CD14-positive monocyte (primary cell): Measurements from ENCODE around the gene NAE1. TPM values are rescaled to one million over a fixed set of nuclear protein-coding genes. Genes with fewer than 3 reads are reported as not detected.

Source experiments
- DNase-seq, 3 donors: peaks; one replicate each; pipeline ENCODE4 v3.0.0-alpha.2; 2011 to 2022
- H2AFZ ChIP-seq: 2 replicates; pipeline ENCODE4 v1.6.0; 2012; ENCODE audit warnings: mild to moderate bottlenecking, low read depth, low read length, inconsistent platforms; ENCODE audit not compliant: insufficient read depth, poor library complexity, severe bottlenecking
- H3K27ac ChIP-seq, 2 donors: 1 replicate in 1 of 2; 2 replicates in 1 of 2; pipeline ENCODE4 v1.5.1; 2012 to 2013; ENCODE audit warnings: low read length in 2 of 2, control low read depth in 1 of 2, inconsistent platforms in 1 of 2, low read depth in 1 of 2, mild to moderate bottlenecking in 1 of 2
- H3K27me3 ChIP-seq, 2 donors: one replicate each; pipeline versions ENCODE4 v1.6.0 to v1.6.1; 2011 to 2013; ENCODE audit warnings: low read length in 2 of 2; ENCODE audit not compliant: control insufficient read depth in 2 of 2, insufficient read depth in 2 of 2
- H3K36me3 ChIP-seq, 2 donors: replicated peaks in 1 of 2; 1 replicate in 1 of 2; 2 replicates in 1 of 2; pipeline versions ENCODE4 v1.5.1 to v1.6.1; 2012 to 2013; ENCODE audit warnings: low read length in 2 of 2, control low read depth in 1 of 2, inconsistent platforms in 1 of 2, mild to moderate bottlenecking in 1 of 2; ENCODE audit not compliant: insufficient read depth in 2 of 2, control insufficient read depth in 1 of 2
- H3K4me1 ChIP-seq, 2 donors: 1 replicate in 1 of 2; 2 replicates in 1 of 2; pipeline versions ENCODE4 v1.5.1 to v1.6.1; 2012 to 2013; ENCODE audit warnings: low read length in 2 of 2, control low read depth in 1 of 2, inconsistent platforms in 1 of 2, mild to moderate bottlenecking in 1 of 2, moderate library complexity in 1 of 2; ENCODE audit not compliant: insufficient read depth in 2 of 2, control insufficient read depth in 1 of 2
- H3K4me2 ChIP-seq: replicated peaks from 2 replicates; pipeline ENCODE3; 2012; ENCODE audit warnings: low read length, moderate library complexity, mild to moderate bottlenecking; ENCODE audit not compliant: poor library complexity, severe bottlenecking; ENCODE audit errors: extremely low read depth
- H3K4me3 ChIP-seq, 3 experiments: fragments of 200-600 bp in 1 of 3; sonication (generic) in 1 of 3; replicated peaks in 1 of 3; 1 replicate in 2 of 3; 2 replicates in 1 of 3; pipeline ENCODE4 v1.5.1; 2011 to 2013; ENCODE audit warnings: low read length in 3 of 3, mild to moderate bottlenecking in 3 of 3, control low read depth in 2 of 3, low read depth in 2 of 3, inconsistent platforms in 1 of 3, moderate library complexity in 1 of 3
- H3K79me2 ChIP-seq: 2 replicates; pipeline ENCODE4 v1.6.0; 2012; ENCODE audit warnings: mild to moderate bottlenecking, control low read depth, inconsistent platforms, low read length, moderate library complexity; ENCODE audit not compliant: insufficient read depth
- H3K9ac ChIP-seq: 2 replicates; pipeline ENCODE4 v1.6.0; 2017; ENCODE audit warnings: low read length, mild to moderate bottlenecking; ENCODE audit not compliant: insufficient read depth, poor library complexity, severe bottlenecking
- H3K9me3 ChIP-seq, 2 donors: replicated peaks in 1 of 2; 1 replicate in 1 of 2; 2 replicates in 1 of 2; pipeline versions ENCODE4 v1.5.1 to v1.6.1; 2012 to 2013; ENCODE audit warnings: low read length in 2 of 2, control low read depth in 1 of 2; ENCODE audit not compliant: control insufficient read depth in 1 of 2, insufficient read depth in 1 of 2
- H4K20me1 ChIP-seq: 2 replicates; pipeline ENCODE4 v1.6.0; 2012; ENCODE audit warnings: mild to moderate bottlenecking, low read length, control low read depth, moderate library complexity; ENCODE audit not compliant: insufficient read depth
- H3K27ac Mint-ChIP-seq, 7 donors: one replicate each; pipeline ENCODE4 v1.8.0; 2020; ENCODE audit warnings: mild to moderate bottlenecking in 7 of 7, mixed read lengths in 7 of 7, moderate library complexity in 6 of 7, inconsistent platforms in 2 of 7
- H3K27me3 Mint-ChIP-seq, 3 donors: one replicate each; pipeline ENCODE4 v1.8.0; 2021 to 2022; ENCODE audit warnings: low read depth in 3 of 3, mild to moderate bottlenecking in 3 of 3, mixed read lengths in 3 of 3, moderate library complexity in 3 of 3, inconsistent platforms in 1 of 3
- H3K36me3 Mint-ChIP-seq, 2 donors: one replicate each; pipeline ENCODE4 v1.8.0; 2020; ENCODE audit warnings: mixed read lengths in 2 of 2, inconsistent platforms in 1 of 2, mild to moderate bottlenecking in 1 of 2
- H3K4me1 Mint-ChIP-seq: one replicate; pipeline ENCODE4 v1.8.0; 2020; ENCODE audit warnings: mild to moderate bottlenecking, mixed read lengths
- H3K4me3 Mint-ChIP-seq, 2 donors: one replicate each; pipeline ENCODE4 v1.8.0; 2020; ENCODE audit warnings: mild to moderate bottlenecking in 2 of 2, mixed read lengths in 2 of 2, moderate library complexity in 1 of 2
- H3K9me3 Mint-ChIP-seq, 7 donors: one replicate each; pipeline ENCODE4 v1.8.0; 2020 to 2022; ENCODE audit warnings: mixed read lengths in 7 of 7, mild to moderate bottlenecking in 6 of 7, moderate library complexity in 6 of 7, inconsistent platforms in 2 of 7
- CTCF ChIP-seq: fragments of 200-600 bp; IDR thresholded peaks from one replicate; pipeline ENCODE4 v1.8.0; 2022; ENCODE audit warnings: antibody characterized with exemption, mild to moderate bottlenecking
- WGBS: methylation state at CpG from one replicate; pipeline ENCODE4 v1.1.5; 2013; ENCODE audit warnings: missing lambda C conversion rate; ENCODE audit not compliant: insufficient coverage; 5-methylcytosine and 5-hydroxymethylcytosine counted together
- intact Hi-C, 2 donors: fragments of 100-400 bp; cut with micrococcal nuclease; formaldehyde crosslinking; loops; one replicate each; pipeline versions ENCODE4 v1.15.0 to v1.15.1; 2023
- polyA plus RNA-seq, 3 donors: library from polyadenylated mRNA; depleted of rRNA in 1 of 3; unstranded in 2 of 3; stranded (reverse) in 1 of 3; fragments of 300-500 nt in 2 of 3; fragments of >200 nt in 1 of 3; fragmentation: Illumina TruSeq in 2 of 3; gene quantifications; 1 replicate in 2 of 3; 2 replicates in 1 of 3; pipeline ENCODE4 v1.2.3, GENCODE V29; 2012 to 2021

The NAE1 gene
- polyA plus RNA-seq, 3 donors, result 10.8 to 18.6 (median 16.8) TPM

- 100% methylated on average over 1 of the region's 4 CpGs for WGBS
- Mint-ChIP-seq H3K4me1 (peaks cover 5% of the 10 kb centered on the region), H3K27me3 (peaks cover 0 to 1% (median 0%) of the 10 kb centered on the region in 3 donors), H3K27ac (no peak overlapping the region), H3K36me3 (peaks cover 53 to 71% of the 10 kb centered on the region in 2 donors), H3K9me3 (no peaks in the 10 kb centered on the region), H3K4me3 (no peak overlapping the region)
- no peaks in the 10 kb centered on the region for H3K79me2 ChIP-seq
- peaks cover 0 to under 1% of the 10 kb centered on the region in 2 donors for H3K4me1 ChIP-seq
- H3K4me3 ChIP-seq, result no peak overlapping the region
- no peaks in the 10 kb centered on the region for H3K27me3 ChIP-seq
- H4K20me1 ChIP-seq, result no peaks in the 10 kb centered on the region
- intact Hi-C loops, result no loop called here
- peaks cover 28 to 75% of the 10 kb centered on the region in 2 donors for H3K36me3 ChIP-seq
- no peak for DNase-seq
- no peak overlapping the region for H3K9ac ChIP-seq
- TF ChIP-seq CTCF, result no peak
- H2AFZ ChIP-seq, result no peak overlapping the region
- H3K9me3 ChIP-seq, result no peaks in the 10 kb centered on the region
- H3K4me2 ChIP-seq, result no peak overlapping the region
- H3K27ac ChIP-seq, result no peak overlapping the region
Observed at GRCh38 chr16:66824006-66824405, 6.8 kb downstream of the NAE1 start.

GRCh38 chr16:66814734-66815133 lies 16.0 kb downstream of the NAE1 start:
- no peaks in the 10 kb centered on the region for H3K27me3 Mint-ChIP-seq
- Histone ChIP-seq H3K36me3 (peaks cover 46 to 92% of the 10 kb centered on the region in 2 donors), H3K79me2 (no peaks in the 10 kb centered on the region), H2AFZ (no peak overlapping the region), H3K4me2 (no peak overlapping the region), H3K4me3 (no peak overlapping the region), H3K27me3 (no peaks in the 10 kb centered on the region), H3K27ac (no peak overlapping the region), H3K9ac (no peak overlapping the region), H4K20me1 (no peaks in the 10 kb centered on the region), H3K9me3 (no peaks in the 10 kb centered on the region), H3K4me1 (no peaks in the 10 kb centered on the region)
- intact Hi-C loops, result no loop called here
- no peaks in the 10 kb centered on the region for H3K9me3 Mint-ChIP-seq
- peaks cover 66 to 90% of the 10 kb centered on the region in 2 donors for H3K36me3 Mint-ChIP-seq
- H3K27ac Mint-ChIP-seq, result peak overlapping the region in 1 of 7 donors; percentile 2
- no peak for DNase-seq
- TF ChIP-seq CTCF, result no peak
- no peak overlapping the region for H3K4me3 Mint-ChIP-seq
- H3K4me1 Mint-ChIP-seq, result no peaks in the 10 kb centered on the region
- 100% methylated on average over 1 of the region's 2 CpGs for WGBS
